GM19468 (cell line): ENCODE data around the gene TRMT11.
A peak's percentile ranks its signal among the peaks of the same experiment; 100 is the strongest.
"Not testable (repeated sequence)": the region's sequence is repeated elsewhere in the genome, so short reads cannot be mapped to it uniquely, and the experiment has no call there.

Experiments
- ATAC-seq: cut with Tn5 transposase; IDR thresholded peaks from one replicate; pipeline ENCODE4 v1.9.1; 2021; ENCODE audit warnings: mild to moderate bottlenecking, moderate library complexity, moderate number of reproducible peaks; ENCODE audit not compliant: unreplicated experiment; ENCODE audit errors: extremely low read depth

TRMT11 gene

GRCh38 chr6:125986301-125987025, at the start of gene TRMT11:
Gene TRMT11 (plus strand): TSS chr6:125986540. CDS start chr6:125986551, 11 bp downstream.
- ATAC-seq, result peak; percentile 99

GRCh38 chr6:125939026-125939425, 47.3 kb upstream of the TRMT11 start:
- ATAC-seq, result no peak

GRCh38 chr6:125939791-125940190, 46.5 kb upstream of the TRMT11 start:
- ATAC-seq, result no peak

- ATAC-seq, result no peak
Measured at GRCh38 chr6:125940247-125941041, 45.9 kb upstream of the TRMT11 start.

- no peak for ATAC-seq
Measured at GRCh38 chr6:125942672-125943527, 43.4 kb upstream of the TRMT11 start.

- ATAC-seq, result no peak
Measured at GRCh38 chr6:125943528-125944433, 42.6 kb upstream of the TRMT11 start.

GRCh38 chr6:125944434-125944816, 41.9 kb upstream of the TRMT11 start:
- no peak for ATAC-seq

GRCh38 chr6:125944896-125945295, 41.4 kb upstream of the TRMT11 start:
- ATAC-seq, result no peak

- ATAC-seq, result no peak
Measured at GRCh38 chr6:125945378-125946141, 40.8 kb upstream of the TRMT11 start.

GRCh38 chr6:125947615-125948014, 38.7 kb upstream of the TRMT11 start:
- ATAC-seq, result no peak

- ATAC-seq, result no peak
Measured at GRCh38 chr6:125948455-125948854, 37.9 kb upstream of the TRMT11 start.

- ATAC-seq, result no peak
Measured at GRCh38 chr6:125949069-125949468, 37.3 kb upstream of the TRMT11 start.

GRCh38 chr6:125950293-125950692, 36.0 kb upstream of the TRMT11 start:
- no peak for ATAC-seq

- ATAC-seq, result not testable (repeated sequence)
Measured at GRCh38 chr6:125950716-125951115, 35.6 kb upstream of the TRMT11 start.

- no peak for ATAC-seq
Measured at GRCh38 chr6:125951323-125951722, 35.0 kb upstream of the TRMT11 start.

- ATAC-seq, result no peak
Measured at GRCh38 chr6:125952764-125953501, 33.4 kb upstream of the TRMT11 start.

GRCh38 chr6:125953502-125953875, 32.9 kb upstream of the TRMT11 start:
- no peak for ATAC-seq

GRCh38 chr6:125954735-125955339, 31.5 kb upstream of the TRMT11 start:
- ATAC-seq, result no peak
